K562 (cell line): ENCODE results near the gene BCCIP. TPM values are rescaled to one million over a fixed set of nuclear protein-coding genes. Genes with fewer than 3 reads are reported as not detected.

Experiments
- PHB2 ChIP-seq: fragments of 450-650 bp; IDR thresholded peaks from 2 replicates; pipeline ENCODE4 v1.6.1; 2017; ENCODE audit warnings: low read depth
- RAD21 ChIP-seq, 2 experiments: fragments of 250-450 bp in 1 of 2; fragments of 450-650 bp in 1 of 2; sonication (Bioruptor Pico) in 1 of 2; formaldehyde crosslinking in 1 of 2; IDR thresholded peaks in 1 of 2; conservative IDR thresholded peaks in 1 of 2; 2 replicates each; pipeline versions ENCODE4 v1.4.0 to v1.8.0; 2020 to 2022; ENCODE audit warnings: mild to moderate bottlenecking in 2 of 2, moderate library complexity in 1 of 2
- SMC3 ChIP-seq: conservative IDR thresholded peaks from 2 replicates; pipeline ENCODE4 v1.6.1; 2011; ENCODE audit warnings: low read depth, low read length, improper control_type of control experiment; ENCODE audit not compliant: insufficient read depth
- SUPT5H ChIP-seq: fragments of 450-650 bp; IDR thresholded peaks from 2 replicates; pipeline ENCODE4 v1.6.1; 2016
- TEAD2 ChIP-seq: fragments of 450-650 bp; IDR thresholded peaks from 2 replicates; pipeline ENCODE4 v1.6.1; 2016; ENCODE audit warnings: missing genetic modification characterization, control low read depth, missing compliant biosample characterization
- ZNF717 ChIP-seq: fragments of 250-450 bp; sonication (Bioruptor Pico); IDR thresholded peaks from 2 replicates; pipeline ENCODE4 v1.5.0; 2021
- polyA plus RNA-seq, 8 experiments: library from polyadenylated mRNA; depleted of rRNA in 4 of 8; stranded (reverse) in 5 of 8; unstranded in 3 of 8; fragments of >200 nt; fragmentation: Nextera tagmentation in 2 of 8; fragmentation: Illumina TruSeq in 1 of 8; extraction: Ambion mirVana in 2 of 8; extraction: Trizol in 1 of 8; gene quantifications; 2 replicates each; pipeline versions ENCODE4 v1.2.1 to v1.2.3, GENCODE V29; 2011 to 2014; ENCODE audit warnings: inconsistent platforms in 1 of 8, missing spikeins in 1 of 8
- total RNA-seq, 7 experiments: library from RNA; depleted of rRNA in 6 of 7; stranded (reverse); fragments of >200 nt in 6 of 7; fragmentation: Illumina TruSeq in 2 of 7; extraction: Trizol in 2 of 7; gene quantifications; 2 replicates each; pipeline versions ENCODE4 v1.2.1 to v1.2.3, GENCODE V29; 2011 to 2021; ENCODE audit warnings: low replicate concordance in 1 of 7
- TF ChIP-seq, protein P1 (sequence below), 3 experiments: fragments of 200-800 bp in 1 of 3; fragments of 250-450 bp in 1 of 3; fragments of 450-650 bp in 1 of 3; sonication (Bioruptor Pico) in 1 of 3; sonication (Bioruptor generic) in 1 of 3; formaldehyde crosslinking in 1 of 3; IDR thresholded peaks; 2 replicates each; pipeline versions ENCODE4 v1.6.1 to v1.8.0; 2016 to 2022; ENCODE audit warnings: mild to moderate bottlenecking in 2 of 3, missing genetic modification characterization in 2 of 3, missing compliant biosample characterization in 1 of 3, moderate library complexity in 1 of 3
- TF ChIP-seq, protein P2 (sequence below): fragments of 450-650 bp; formaldehyde crosslinking; IDR thresholded peaks from 2 replicates; pipeline ENCODE4 v1.4.0; 2020; ENCODE audit warnings: mild to moderate bottlenecking, moderate library complexity

BCCIP gene
- total and polyA plus RNA-seq, 9 of the 15 experiments (the other 6 are each of a cell fraction or from before 2014, with no cell fraction given) = 95.1 to 204 (median 163) TPM

DNA sequence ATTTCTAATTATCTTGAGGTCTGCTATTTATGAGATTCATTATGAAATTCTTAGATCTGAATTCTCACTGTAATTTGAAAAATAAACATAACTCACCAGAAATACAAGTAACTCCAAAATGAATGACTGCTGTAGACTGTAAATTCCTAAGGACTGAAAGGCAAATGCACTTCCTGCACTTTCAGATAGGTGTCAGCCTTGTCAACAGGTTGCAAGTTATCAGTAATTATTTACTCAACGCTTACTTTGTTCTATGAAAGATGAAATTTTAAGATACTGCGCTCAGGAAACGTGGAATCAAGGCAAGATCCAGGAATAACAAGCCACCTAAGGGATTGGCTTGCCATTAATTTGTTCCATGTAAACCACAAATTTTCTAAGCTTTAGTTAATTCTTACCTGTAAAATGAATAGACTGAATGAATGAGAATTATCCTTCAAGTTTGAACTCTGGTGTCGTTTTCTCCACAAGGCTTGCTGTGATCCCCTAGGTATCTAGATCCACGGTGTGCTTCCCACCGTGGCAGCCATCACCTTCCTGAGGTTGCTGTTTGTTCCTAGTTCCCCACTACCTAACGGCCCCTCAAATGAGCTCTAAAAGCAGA is 45.1 kb downstream of the BCCIP start (continued):
- TF ChIP-seq, protein P1, sequence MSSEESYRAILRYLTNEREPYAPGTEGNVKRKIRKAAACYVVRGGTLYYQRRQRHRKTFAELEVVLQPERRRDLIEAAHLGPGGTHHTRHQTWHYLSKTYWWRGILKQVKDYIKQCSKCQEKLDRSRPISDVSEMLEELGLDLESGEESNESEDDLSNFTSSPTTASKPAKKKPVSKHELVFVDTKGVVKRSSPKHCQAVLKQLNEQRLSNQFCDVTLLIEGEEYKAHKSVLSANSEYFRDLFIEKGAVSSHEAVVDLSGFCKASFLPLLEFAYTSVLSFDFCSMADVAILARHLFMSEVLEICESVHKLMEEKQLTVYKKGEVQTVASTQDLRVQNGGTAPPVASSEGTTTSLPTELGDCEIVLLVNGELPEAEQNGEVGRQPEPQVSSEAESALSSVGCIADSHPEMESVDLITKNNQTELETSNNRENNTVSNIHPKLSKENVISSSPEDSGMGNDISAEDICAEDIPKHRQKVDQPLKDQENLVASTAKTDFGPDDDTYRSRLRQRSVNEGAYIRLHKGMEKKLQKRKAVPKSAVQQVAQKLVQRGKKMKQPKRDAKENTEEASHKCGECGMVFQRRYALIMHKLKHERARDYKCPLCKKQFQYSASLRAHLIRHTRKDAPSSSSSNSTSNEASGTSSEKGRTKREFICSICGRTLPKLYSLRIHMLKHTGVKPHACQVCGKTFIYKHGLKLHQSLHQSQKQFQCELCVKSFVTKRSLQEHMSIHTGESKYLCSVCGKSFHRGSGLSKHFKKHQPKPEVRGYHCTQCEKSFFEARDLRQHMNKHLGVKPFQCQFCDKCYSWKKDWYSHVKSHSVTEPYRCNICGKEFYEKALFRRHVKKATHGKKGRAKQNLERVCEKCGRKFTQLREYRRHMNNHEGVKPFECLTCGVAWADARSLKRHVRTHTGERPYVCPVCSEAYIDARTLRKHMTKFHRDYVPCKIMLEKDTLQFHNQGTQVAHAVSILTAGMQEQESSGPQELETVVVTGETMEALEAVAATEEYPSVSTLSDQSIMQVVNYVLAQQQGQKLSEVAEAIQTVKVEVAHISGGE (CRISPR knock-in tag; IDR thresholded peaks at IDR 0.05) = no peak
- TF ChIP-seq SUPT5H (no peak), TEAD2 (tag) (no peak), ZNF717 (CRISPR knock-in tag) (no peak), SMC3 (peak; percentile 40), PHB2 (no peak), RAD21 (CRISPR knock-in tag; conservative IDR thresholded peaks at IDR 0.05 in 1 of 2, IDR thresholded peaks at IDR 0.05 in 1 of 2) (peak; percentile 63 to 70)
- TF ChIP-seq, protein P2, sequence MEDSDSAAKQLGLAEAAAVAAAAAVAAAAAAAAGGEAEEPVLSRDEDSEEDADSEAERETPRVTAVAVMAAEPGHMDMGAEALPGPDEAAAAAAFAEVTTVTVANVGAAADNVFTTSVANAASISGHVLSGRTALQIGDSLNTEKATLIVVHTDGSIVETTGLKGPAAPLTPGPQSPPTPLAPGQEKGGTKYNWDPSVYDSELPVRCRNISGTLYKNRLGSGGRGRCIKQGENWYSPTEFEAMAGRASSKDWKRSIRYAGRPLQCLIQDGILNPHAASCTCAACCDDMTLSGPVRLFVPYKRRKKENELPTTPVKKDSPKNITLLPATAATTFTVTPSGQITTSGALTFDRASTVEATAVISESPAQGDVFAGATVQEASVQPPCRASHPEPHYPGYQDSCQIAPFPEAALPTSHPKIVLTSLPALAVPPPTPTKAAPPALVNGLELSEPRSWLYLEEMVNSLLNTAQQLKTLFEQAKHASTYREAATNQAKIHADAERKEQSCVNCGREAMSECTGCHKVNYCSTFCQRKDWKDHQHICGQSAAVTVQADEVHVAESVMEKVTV (CRISPR knock-in tag) = peak; percentile 33; the same call in 1 of the 2 replicates
